EL (cell line): ENCODE results near the gene SYNM.
"Not testable (repeated sequence)": the region's sequence is repeated elsewhere in the genome, so short reads cannot be mapped to it uniquely, and the experiment has no call there.

Source experiments
- DNase-seq: peaks from one replicate; pipeline ENCODE4 v3.0.0-alpha.2; 2016

The SYNM gene

GRCh38 chr15:99104788-99105513 lies at the start of gene SYNM:
Gene SYNM, plus strand, starts transcription at chr15:99105080. Its CDS starts 120 bp downstream, at chr15:99105200.
- peak; percentile 82 for DNase-seq

GRCh38 chr15:99055555-99056134 lies 49.2 kb upstream of the SYNM start:
- DNase-seq, result no peak

GRCh38 chr15:99057020-99057419 lies 47.9 kb upstream of the SYNM start:
- DNase-seq, result no peak

- no peak for DNase-seq
Observed at GRCh38 chr15:99057697-99058420, 47.0 kb upstream of the SYNM start.

GRCh38 chr15:99058421-99058870 lies 46.4 kb upstream of the SYNM start:
- DNase-seq, result no peak

GRCh38 chr15:99059010-99059981 lies 45.6 kb upstream of the SYNM start:
- DNase-seq, result peak; percentile 94

- DNase-seq, result not testable (repeated sequence)
Observed at GRCh38 chr15:99060186-99060585, 44.7 kb upstream of the SYNM start.

- no peak for DNase-seq
Observed at GRCh38 chr15:99062226-99062625, 42.7 kb upstream of the SYNM start.

- DNase-seq, result no peak
Observed at GRCh38 chr15:99068186-99068585, 36.7 kb upstream of the SYNM start.

GRCh38 chr15:99070208-99070607 lies 34.7 kb upstream of the SYNM start:
- no peak for DNase-seq

- DNase-seq, result no peak
Observed at GRCh38 chr15:99071091-99071680, 33.7 kb upstream of the SYNM start.

GRCh38 chr15:99073008-99073717 lies 31.7 kb upstream of the SYNM start:
- DNase-seq, result peak; percentile 6

GRCh38 chr15:99074446-99074845 lies 30.4 kb upstream of the SYNM start:
- DNase-seq, result no peak

GRCh38 chr15:99075059-99075652 lies 29.7 kb upstream of the SYNM start:
- DNase-seq, result not testable (repeated sequence)

- no peak for DNase-seq
Observed at GRCh38 chr15:99076109-99076508, 28.8 kb upstream of the SYNM start.

GRCh38 chr15:99076555-99077308 lies 28.1 kb upstream of the SYNM start:
- peak; percentile 82 for DNase-seq

- DNase-seq, result no peak
Observed at GRCh38 chr15:99082798-99083197, 22.1 kb upstream of the SYNM start.

- no peak for DNase-seq
Observed at GRCh38 chr15:99084965-99085364, 19.9 kb upstream of the SYNM start.

GRCh38 chr15:99085413-99086326 lies 19.2 kb upstream of the SYNM start:
- peak; percentile 60 for DNase-seq
